ENCODE results near the gene CNTNAP1. TPM values are rescaled to one million over a fixed set of nuclear protein-coding genes. Genes with fewer than 3 reads are reported as not detected.
"Not testable (repeated sequence)": the region's sequence is repeated elsewhere in the genome, so short reads cannot be mapped to it uniquely, and the experiment has no call there.

The CNTNAP1 gene
- total RNA-seq, 2 donors from 2014 or later = 0.43 to 4.4 TPM

DNA sequence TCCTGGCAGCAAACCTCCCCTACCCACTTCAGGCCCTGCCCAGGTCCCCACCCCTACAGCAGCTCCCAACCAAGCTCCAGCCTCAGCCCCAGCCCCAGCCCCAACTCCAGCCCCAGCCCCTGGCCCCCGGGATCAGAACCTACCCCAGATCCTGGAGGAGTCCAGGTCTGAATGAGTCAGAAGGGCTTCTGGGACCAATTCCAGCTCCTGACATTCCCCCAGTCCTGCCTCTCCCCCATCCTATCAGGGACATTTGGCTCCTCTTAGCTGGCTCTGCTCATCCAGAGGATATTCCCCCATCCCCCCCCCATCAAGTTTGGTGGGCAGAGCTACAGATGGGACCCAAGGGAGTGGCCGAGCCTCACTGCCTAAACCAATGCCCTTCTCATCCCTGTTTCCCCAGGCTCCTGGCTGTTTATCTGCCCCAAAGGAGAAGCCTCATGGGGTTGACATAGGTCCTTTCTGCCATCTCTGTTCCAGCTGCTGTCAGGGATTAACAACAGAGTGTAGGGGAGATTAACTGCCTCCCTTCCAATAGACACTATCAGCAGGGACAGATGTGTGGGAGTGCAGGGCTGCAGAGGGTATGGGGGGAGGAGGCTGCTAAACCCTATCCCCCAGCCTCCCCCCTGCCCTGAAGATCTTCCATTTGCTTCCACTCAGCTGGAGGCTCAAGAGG lies 16.5 kb downstream of the CNTNAP1 start:
- Mint-ChIP-seq H3K36me3 (peaks cover 12% of the 10 kb centered on the region in 2 donors), H3K27ac (no peak overlapping the region), H3K9me3 (no peaks in the 10 kb centered on the region)
- ATAC-seq = no peak
- peak in 1 of 2 donors; percentile 13 for DNase-seq (ENCODE audit: low spot score in 2 of 2)

- ATAC-seq = no peak
- no peak overlapping the region for H3K27ac Mint-ChIP-seq
- no peak for DNase-seq (ENCODE audit: low spot score in 2 of 2)
- H3K36me3 Mint-ChIP-seq = peaks cover 16 to 17% of the 10 kb centered on the region in 2 donors
- no peaks in the 10 kb centered on the region for H3K9me3 Mint-ChIP-seq
These were observed 17.0 kb downstream of the CNTNAP1 start for GRCh38 chr17:42699415-42699740.

DNA sequence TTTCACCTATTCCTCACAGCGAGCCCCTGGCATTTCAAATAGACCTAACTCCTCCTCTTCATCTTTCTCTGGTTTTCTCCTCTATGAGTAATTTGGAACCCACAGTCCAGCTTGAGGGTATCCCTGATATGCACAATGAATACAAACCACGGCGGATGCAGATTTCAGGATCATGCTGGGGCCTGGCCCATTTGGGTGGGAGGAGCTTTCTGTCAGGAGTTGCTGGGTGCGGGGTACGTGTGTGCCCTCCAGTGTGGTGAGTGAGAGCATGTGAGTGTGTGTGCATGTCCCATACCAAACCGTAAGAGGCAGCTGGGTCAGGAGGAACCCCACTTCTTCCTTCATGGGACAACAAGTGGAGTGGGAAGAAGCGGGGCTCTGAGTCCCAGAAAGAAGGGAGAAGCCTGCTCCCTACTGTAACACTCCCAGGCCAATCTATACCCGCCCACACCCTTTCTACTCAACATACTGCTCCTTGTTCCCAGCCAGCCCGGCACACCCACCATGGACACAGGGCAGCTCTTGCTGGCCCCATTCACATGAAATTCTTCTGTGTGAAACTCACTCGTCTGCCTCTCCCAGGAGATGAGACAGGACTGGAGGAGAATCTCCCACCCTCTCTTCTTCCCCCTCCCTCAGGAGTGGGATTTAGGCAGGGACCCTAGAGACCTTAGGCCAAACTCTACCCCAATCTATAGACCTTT lies 18.4 kb downstream of the CNTNAP1 start:
- no peak for ATAC-seq
- DNase-seq (ENCODE audit: low spot score in 2 of 2) = no peak
- H3K27ac Mint-ChIP-seq = no peak overlapping the region
- no peaks in the 10 kb centered on the region for H3K9me3 Mint-ChIP-seq
- peaks cover 20 to 27% of the 10 kb centered on the region in 2 donors for H3K36me3 Mint-ChIP-seq

GRCh38 chr17:42702446-42702845 lies 20.1 kb downstream of the CNTNAP1 start:
- Mint-ChIP-seq H3K27ac (no peak overlapping the region), H3K36me3 (peaks cover 22 to 27% of the 10 kb centered on the region in 2 donors), H3K9me3 (no peaks in the 10 kb centered on the region)
- DNase-seq (ENCODE audit: low spot score in 2 of 2) = no peak
- ATAC-seq = no peak

DNA sequence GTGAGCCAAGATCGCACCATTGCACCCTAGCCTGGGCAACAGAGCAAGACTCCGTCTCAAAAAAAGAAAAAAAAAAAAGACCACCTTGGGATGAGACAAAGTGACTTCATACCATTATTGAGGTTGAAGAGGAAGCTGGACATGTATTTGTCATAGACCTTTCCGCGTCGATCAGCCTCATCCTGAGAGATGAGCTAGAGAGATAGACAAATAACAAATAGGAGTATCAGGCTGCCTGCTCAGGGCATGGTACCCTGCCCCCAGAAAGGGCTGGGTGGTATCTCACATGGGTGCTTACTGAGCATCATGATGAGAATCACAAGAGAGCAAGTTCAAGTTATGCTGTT lies 22.1 kb downstream of the CNTNAP1 start:
- no peaks in the 10 kb centered on the region for H3K9me3 Mint-ChIP-seq
- peaks cover 34 to 35% of the 10 kb centered on the region in 2 donors for H3K36me3 Mint-ChIP-seq
- no peak overlapping the region for H3K27ac Mint-ChIP-seq
- DNase-seq (ENCODE audit: low spot score in 2 of 2) = no peak
- no peak for ATAC-seq

- H3K27ac Mint-ChIP-seq = no peak overlapping the region
- H3K9me3 Mint-ChIP-seq = no peaks in the 10 kb centered on the region
- ATAC-seq = peak; percentile 93 to 96
- peaks cover 34 to 35% of the 10 kb centered on the region in 2 donors for H3K36me3 Mint-ChIP-seq
- peak in 1 of 2 donors; percentile 71 for DNase-seq (ENCODE audit: low spot score in 2 of 2)
These were observed 22.6 kb downstream of the CNTNAP1 start for GRCh38 chr17:42704837-42705494.

DNA sequence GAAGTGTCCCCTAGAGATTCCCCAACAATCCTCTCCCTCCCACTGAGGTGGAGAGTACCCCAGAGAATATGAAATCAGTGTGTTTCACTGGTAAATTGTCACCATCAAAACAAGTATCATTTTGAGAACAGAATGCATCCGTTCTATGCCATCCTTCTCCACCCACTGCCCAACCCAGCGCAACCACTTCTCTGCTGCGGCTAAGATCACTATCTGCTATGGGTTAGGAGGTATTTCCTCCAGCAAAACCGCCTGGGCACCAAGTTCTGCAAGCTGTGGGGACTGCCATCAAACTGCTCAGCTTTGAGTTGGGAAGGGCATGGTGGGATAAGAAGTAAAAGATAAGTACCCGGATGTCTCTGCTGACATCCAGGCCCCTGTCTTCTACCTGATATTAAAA lies 24.4 kb downstream of the CNTNAP1 start:
- DNase-seq (ENCODE audit: low spot score in 2 of 2) = no peak
- Mint-ChIP-seq H3K27ac (no peak overlapping the region), H3K9me3 (no peaks in the 10 kb centered on the region), H3K36me3 (peaks cover 36 to 47% of the 10 kb centered on the region in 2 donors)
- peak in 1 of 2 donors; percentile 23 for ATAC-seq

DNA sequence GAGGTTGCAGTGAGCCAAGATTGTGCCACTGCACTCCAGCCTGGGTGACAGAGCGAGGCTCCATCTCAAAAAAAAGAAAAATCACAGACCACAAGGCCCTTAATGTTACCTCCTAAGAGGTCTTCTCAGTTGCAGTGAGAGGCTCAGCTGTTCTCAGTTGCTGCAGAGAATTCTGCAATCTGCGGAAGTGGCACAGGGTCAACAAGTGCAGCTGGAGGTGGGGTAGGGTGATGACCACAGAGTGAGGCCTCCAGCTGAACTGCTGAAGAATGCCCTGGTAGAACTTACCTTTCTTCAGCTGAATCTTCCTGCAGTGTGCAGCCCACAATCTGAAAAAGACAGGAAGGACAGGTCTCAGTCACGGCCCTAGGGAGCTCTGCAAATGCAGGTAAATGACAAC lies 26.3 kb downstream of the CNTNAP1 start:
- DNase-seq (ENCODE audit: low spot score in 2 of 2) (no peak), ATAC-seq (no peak)
- H3K9me3 Mint-ChIP-seq = no peaks in the 10 kb centered on the region
- H3K36me3 Mint-ChIP-seq = peaks cover 40 to 41% of the 10 kb centered on the region in 2 donors
- H3K27ac Mint-ChIP-seq = no peak overlapping the region

- DNase-seq (ENCODE audit: low spot score in 2 of 2) (no peak), ATAC-seq (no peak)
- H3K36me3 Mint-ChIP-seq = peaks cover 31 to 32% of the 10 kb centered on the region in 2 donors
- no peak overlapping the region for H3K27ac Mint-ChIP-seq
- no peaks in the 10 kb centered on the region for H3K9me3 Mint-ChIP-seq
These were observed 27.2 kb downstream of the CNTNAP1 start for GRCh38 chr17:42709561-42709960.

GRCh38 chr17:42720996-42721583 lies 38.8 kb downstream of the CNTNAP1 start:
- peak; percentile 72 to 75 for ATAC-seq
- peak in 1 of 2 donors; percentile 28 for DNase-seq (ENCODE audit: low spot score in 2 of 2)

DNA sequence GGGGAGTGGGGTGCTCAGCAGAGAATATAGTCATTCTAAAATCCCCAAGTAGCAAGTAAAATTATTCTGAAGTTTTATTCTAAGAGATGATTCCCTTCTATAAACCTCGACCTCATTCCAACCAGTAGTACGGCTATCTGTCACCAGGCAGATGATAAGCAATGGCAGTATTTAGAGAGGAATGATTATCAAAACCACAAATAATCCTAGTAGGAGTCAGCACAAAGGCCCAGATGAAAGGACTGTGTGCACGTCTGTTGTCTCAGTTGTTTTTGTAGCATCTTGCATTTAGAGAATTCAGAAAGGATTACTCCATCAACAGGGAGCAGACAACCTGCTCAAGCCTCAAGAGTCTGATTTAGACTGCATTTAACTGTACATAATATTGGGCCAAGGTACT lies 41.3 kb downstream of the CNTNAP1 start:
- ATAC-seq (no peak), DNase-seq (ENCODE audit: low spot score in 2 of 2) (no peak)
- H3K9me3 Mint-ChIP-seq = no peaks in the 10 kb centered on the region
- peaks cover 10 to 15% of the 10 kb centered on the region in 2 donors for H3K36me3 Mint-ChIP-seq
- no peak overlapping the region for H3K27ac Mint-ChIP-seq

More at GRCh38 chr17:42720996-42721583, 38.8 kb downstream of the CNTNAP1 start:
- Mint-ChIP-seq H3K27ac (no peak overlapping the region), H3K9me3 (no peaks in the 10 kb centered on the region), H3K36me3 (peaks cover 24 to 29% of the 10 kb centered on the region in 2 donors)

- ATAC-seq = no peak
- Mint-ChIP-seq H3K36me3 (peaks cover 2 to 13% of the 10 kb centered on the region in 2 donors), H3K9me3 (no peaks in the 10 kb centered on the region), H3K27ac (no peak overlapping the region)
- no peak for DNase-seq (ENCODE audit: low spot score in 2 of 2)
These were observed 42.8 kb downstream of the CNTNAP1 start for GRCh38 chr17:42725143-42725542.

- peaks cover 0 to 12% of the 10 kb centered on the region in 2 donors for H3K36me3 Mint-ChIP-seq
- H3K9me3 Mint-ChIP-seq = no peaks in the 10 kb centered on the region
- peak overlapping the region in 1 of 2 donors; percentile 51 for H3K27ac Mint-ChIP-seq
- DNase-seq (ENCODE audit: low spot score in 2 of 2) (no peak), ATAC-seq (no peak)
These were observed 58.4 kb downstream of the CNTNAP1 start for GRCh38 chr17:42740699-42741098.

- H3K36me3 Mint-ChIP-seq = peaks cover 0 to 12% of the 10 kb centered on the region in 2 donors
- not testable (repeated sequence) for H3K9me3 Mint-ChIP-seq; DNase-seq (ENCODE audit: low spot score in 2 of 2); H3K27ac Mint-ChIP-seq; ATAC-seq
These were observed 60.6 kb downstream of the CNTNAP1 start for GRCh38 chr17:42742916-42743315.

DNA sequence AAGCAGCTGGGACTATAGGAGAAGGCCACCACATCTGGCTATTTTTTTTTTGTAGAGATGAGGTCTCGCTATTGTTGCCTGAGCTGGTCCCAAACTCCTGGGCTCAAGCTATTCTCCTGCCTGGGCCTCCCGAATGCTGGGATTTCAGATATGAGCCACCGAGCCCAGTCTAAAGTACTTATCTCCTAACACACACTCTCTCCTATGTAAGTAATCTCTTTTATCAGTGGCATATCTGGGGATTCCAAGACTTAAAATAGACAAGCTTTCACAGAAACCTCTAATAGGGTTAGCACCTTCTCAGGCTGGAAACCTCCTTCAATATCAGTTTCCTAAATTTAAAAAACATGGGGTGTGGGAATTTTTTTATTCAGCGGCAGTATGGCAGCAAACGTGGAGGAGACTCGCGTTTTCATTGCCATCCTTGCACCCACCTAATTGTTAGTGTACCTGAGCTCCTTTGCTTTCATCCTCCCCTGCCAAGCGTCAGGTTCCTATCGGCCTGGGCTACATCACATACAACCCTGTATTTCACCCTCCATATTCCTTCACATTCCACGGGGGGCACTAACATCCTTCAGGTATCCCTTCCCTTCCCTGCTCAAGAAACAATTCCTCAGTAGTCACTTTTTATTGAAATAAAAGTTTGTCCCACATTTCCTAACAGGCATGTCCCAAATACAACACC lies 61.4 kb downstream of the CNTNAP1 start:
- DNase-seq (ENCODE audit: low spot score in 2 of 2) = no peak
- no peak for ATAC-seq
- no peaks in the 10 kb centered on the region for H3K9me3 Mint-ChIP-seq
- H3K36me3 Mint-ChIP-seq = peaks cover 0 to 12% of the 10 kb centered on the region in 2 donors
- peak overlapping the region; percentile 96 to 97 for H3K27ac Mint-ChIP-seq

GRCh38 chr17:42744283-42744805 lies 62.0 kb downstream of the CNTNAP1 start:
- peaks cover 0 to 12% of the 10 kb centered on the region in 2 donors for H3K36me3 Mint-ChIP-seq
- ATAC-seq (peak; percentile 81 to 91), DNase-seq (ENCODE audit: low spot score in 2 of 2) (peak; percentile 58 to 86)
- H3K27ac Mint-ChIP-seq = peak overlapping the region; percentile 96 to 97
- no peaks in the 10 kb centered on the region for H3K9me3 Mint-ChIP-seq

Measured in activated naive CD4-positive, alpha-beta T cell treated with anti-CD3 and anti-CD28 coated beads, Interleukin-2, amount 50 U/mL, for 72 hours (primary cell).